Measurements from ENCODE around the gene NELFA. TPM values are rescaled to one million over a fixed set of nuclear protein-coding genes. Genes with fewer than 3 reads are reported as not detected.

NELFA gene
- total RNA-seq, 1 experiment from 2014 or later, result 14.7 TPM

DNA sequence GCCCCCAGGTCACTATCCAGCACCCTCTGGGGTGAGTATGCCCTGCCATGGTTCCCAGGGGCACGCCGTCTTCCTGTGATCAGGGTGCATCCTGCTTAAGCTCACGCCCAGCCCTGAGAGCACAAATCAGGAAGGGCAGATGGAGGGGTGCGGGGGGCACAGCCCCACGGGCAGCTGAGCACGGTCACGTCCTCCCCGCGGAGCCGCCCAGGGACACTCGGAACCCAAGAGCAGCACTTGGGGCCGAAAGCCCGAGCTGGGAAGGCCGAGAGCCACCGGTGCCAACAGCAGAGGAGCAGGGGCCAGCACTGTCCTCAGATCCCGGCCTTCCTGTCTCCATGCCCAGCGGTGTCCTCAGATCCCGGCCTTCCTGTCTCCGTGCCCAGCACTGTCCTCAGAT, 21.5 kb downstream of the NELFA start:
- in situ Hi-C loops (cut with HindIII; ENCODE audit: low pct_unique_long_range_greater_than_20kb, low sequenced_read_pairs), result no loop called here
- no peak for DNase-seq (ENCODE audit: low read depth, low spot score)

DNA sequence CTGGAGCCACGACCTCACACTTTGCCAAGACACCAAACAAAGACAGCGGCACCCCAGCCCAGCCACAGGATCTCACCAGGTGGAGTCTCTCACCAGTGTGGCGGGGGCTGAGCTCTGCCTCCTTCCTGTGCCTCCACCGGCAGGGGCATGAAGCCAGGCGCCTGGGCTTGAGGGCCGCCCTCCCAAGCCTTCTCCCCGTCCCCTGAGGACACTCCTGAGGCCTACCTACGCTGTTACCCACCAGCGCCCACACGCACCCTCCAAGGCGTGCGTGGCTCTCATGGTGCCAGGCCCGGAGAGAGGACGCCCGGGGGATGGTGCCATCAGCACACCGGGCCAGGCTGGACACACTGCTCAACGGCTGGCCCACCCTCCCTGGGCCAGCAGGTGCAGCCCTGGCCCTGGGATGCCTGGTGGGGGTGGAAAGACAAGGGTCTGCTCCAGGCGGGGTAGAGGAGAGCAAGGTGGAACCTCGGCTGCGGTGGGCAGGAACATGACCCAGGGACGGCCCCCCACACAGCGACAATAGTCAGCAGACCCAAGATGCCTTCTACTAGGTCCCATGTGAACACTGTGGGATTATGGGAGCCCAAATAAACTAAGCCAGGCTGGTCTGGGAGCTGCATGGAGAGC, 22.1 kb downstream of the NELFA start:
- in situ Hi-C loops (cut with HindIII; ENCODE audit: low pct_unique_long_range_greater_than_20kb, low sequenced_read_pairs), result no loop called here
- DNase-seq (ENCODE audit: low read depth, low spot score), result no peak

DNA sequence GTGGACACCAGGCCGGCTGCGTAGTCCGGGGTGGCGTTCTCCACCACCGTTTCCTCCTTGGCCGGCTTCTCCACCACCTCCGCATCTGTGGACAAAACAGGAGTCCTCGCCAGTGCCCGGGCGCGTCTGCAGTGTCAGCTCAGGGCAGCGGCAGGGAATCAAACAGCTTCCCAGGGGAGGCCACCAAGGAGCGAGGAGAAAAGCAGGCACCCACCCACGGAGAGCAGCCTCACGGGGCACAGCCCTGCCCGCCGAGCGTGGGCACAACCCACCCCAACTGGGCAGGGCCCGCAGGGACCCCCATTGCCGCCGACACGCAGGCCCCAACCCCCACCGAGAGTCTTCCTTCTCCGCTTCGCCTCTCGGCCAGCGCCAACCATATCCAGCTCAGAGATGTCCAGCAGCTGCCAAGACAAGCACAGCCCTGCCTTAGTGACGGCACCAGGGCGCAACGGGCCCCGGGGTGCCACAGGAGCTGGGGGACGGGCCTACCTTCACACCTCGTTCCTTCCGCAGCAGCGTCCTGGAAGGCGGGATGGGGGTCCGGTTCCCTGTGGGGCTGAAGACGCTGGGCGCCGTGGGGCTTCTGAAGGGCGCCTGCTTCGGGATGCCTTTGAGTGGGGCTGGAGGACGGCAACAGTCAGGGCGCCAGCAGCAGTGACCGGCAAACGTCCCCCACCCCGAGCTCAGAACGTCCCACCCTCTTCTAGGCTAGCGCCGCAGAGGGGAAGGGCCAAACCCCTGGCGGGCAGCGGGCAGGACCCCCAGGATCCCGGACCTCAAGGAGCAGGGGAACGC, 22.8 kb downstream of the NELFA start:
- in situ Hi-C loops (cut with HindIII; ENCODE audit: low pct_unique_long_range_greater_than_20kb, low sequenced_read_pairs), result no loop called here
- DNase-seq (ENCODE audit: low read depth, low spot score), result no peak

DNA sequence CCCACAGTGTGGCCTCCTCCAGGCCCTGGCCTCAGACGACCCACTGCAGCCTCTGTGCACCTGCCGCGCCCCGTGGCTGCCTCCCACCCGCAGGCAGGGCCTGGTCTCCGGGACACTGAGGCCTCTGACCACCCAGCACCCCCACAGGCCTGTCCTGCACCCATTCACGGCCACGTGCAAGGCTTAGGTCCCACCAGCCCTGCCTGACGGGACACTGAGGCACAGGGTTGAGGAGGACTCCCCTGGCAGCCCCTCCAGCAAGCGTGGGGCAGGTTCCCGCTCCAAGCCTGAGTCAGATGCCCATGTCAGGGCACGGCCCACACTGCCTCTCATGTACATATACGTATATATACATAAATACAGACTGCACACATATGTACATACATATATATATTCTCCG, 23.5 kb downstream of the NELFA start:
- in situ Hi-C loops (cut with HindIII; ENCODE audit: low pct_unique_long_range_greater_than_20kb, low sequenced_read_pairs), result no loop called here
- DNase-seq (ENCODE audit: low read depth, low spot score), result no peak

DNA sequence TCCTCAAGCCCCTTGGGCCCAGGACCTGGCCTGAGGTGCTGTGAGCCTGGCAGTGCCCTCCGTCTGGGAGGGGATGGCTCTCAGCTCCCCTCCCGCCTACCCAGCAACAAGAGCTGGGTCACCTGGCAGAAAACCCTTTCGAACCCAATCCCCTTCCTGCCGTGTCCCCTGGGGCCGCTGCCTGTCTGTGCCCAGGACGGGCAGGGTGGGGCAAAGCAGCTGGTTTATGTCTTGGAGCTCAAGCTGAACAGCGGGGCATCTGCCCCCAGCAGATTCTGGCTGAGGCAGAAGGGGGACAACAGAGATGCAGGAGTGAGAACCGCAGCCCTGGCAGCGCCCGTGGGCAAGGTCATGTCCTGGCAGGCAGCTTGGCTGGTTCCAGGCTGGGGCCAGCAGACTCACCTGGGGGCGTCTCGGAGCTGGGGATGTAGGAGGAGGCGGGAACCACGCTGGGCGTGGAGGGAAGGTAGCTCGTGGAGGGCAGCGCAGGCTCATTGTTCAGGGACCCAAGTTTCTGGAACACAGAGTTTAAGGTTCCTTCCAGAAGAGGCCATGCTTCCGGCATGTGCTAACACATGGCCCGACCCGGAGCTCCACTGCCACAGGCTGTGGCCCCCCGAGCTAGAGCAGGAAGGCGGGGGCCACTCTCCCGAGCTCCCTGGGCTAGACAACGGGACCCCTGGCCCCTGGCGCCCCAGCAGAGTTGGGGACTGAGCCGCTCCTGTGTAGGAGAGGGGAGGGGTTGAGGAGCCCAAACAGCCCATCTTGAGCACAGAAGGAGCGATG, 24.2 kb downstream of the NELFA start:
- in situ Hi-C loops (cut with HindIII; ENCODE audit: low pct_unique_long_range_greater_than_20kb, low sequenced_read_pairs), result no loop called here
- no peak for DNase-seq (ENCODE audit: low read depth, low spot score)

DNA sequence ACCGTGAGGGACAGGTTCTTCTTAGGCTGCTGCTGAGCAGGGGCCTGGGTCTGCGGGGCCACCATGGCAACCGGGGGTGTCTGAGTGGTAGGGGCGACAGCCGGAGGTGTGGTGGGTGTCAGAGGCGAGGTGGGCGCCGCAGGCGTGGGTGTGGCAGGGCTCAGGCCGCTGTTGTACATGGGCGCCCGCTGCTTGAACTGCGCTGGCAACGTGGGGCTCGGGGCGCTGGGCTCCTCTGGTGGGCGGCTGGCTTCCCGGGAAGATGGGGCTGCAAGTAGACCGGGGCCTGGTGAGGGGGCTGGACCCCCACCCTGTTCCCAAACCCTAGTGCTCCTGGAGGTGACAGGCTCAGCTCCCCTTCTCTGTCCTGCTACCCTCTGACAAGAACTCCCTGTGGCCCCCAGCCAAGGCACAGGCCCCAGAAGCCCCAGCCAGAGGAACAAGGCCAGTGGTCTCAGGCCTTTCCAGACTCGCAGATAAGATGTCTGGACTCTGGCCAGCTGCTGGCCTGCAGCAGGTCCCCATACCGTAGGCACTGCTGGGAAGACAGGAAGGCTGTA, 24.8 kb downstream of the NELFA start:
- no peak for DNase-seq (ENCODE audit: low read depth, low spot score)
- in situ Hi-C loops (cut with HindIII; ENCODE audit: low pct_unique_long_range_greater_than_20kb, low sequenced_read_pairs), result no loop called here

DNA sequence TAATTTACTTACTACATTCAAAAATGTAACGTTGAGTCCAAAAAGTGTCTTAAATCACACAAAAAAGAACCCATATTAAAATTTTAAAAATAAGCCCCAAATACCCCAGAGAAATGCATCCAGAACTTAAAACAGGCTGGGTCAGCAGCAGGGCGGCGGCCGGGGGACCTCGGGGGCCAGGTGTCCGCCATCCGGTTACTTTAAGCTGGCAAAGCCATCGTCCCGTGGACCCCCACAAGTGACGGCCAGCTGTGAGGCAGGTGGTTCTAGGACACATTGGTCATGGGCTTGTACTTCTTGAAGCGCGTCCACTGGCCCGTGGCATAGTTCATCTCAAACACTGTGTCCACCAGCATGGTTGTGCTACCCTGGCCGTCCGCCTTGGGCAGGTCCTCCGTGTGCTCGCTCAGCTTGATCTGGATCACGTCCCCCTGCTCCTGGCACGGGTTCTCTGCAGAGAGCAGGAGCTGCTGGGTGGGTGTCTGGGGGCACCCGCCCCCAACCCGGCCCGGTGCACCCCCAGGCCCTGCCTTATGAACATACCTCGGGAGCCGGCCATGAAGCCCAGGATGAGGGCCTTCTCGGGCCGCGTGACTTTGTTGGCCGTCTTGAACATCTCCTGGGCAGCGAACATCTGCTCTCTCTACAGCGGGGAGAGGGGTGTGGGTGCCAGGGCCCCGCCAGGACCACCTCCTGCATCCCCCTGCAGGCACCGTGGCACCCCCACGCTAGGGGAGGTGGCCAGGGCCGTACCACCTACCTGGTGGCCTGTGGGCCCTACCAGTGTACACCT, 25.5 kb downstream of the NELFA start:
- DNase-seq (ENCODE audit: low read depth, low spot score), result no peak
- in situ Hi-C loops (cut with HindIII; ENCODE audit: low pct_unique_long_range_greater_than_20kb, low sequenced_read_pairs), result no loop called here

DNA sequence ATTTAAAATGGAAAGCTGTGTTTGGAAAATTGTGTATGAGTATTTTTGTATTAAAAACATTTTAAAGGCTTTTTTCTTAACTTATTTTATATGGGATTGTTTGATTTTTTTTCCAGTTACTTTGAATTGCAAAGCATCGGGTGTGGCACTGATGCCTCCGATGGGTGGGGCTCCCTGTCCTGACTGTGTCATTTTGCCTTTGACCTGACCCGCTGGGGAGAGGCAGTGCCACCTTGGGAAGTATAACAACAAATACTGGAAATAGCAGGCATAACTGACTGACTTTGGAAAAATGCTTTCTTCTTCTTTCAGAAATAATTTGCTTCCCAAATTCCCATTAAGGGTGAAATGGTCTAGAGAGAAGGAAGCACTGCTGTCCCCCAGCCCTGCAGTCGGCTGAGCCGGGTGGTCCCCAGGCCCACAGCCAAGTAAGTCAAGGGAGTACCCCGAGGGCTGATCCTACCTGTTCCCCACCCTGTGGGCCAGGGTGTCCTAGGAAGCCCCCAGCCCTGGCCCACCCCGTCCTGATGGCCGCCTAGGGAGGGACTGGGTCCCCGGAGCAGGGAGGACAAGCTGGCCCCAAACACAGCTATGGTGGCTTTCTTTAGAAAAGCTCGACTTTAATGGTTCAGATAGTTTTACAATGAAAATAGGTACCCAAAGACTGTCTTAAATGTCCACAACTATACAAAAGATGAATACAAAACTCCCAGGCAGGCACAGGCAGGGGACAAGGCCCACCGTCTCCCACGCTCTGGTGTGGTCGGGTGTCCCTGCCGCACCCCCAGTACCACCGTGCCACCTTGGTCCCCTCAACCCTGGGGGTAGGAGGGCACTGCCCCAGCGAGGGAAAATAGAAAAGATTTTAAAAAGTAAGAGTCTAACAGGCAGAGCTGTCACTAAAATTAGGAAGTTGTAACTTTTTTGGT, 26.4 kb downstream of the NELFA start:
- DNase-seq (ENCODE audit: low read depth, low spot score), result no peak
- in situ Hi-C loops (cut with HindIII; ENCODE audit: low pct_unique_long_range_greater_than_20kb, low sequenced_read_pairs), result no loop called here

DNA sequence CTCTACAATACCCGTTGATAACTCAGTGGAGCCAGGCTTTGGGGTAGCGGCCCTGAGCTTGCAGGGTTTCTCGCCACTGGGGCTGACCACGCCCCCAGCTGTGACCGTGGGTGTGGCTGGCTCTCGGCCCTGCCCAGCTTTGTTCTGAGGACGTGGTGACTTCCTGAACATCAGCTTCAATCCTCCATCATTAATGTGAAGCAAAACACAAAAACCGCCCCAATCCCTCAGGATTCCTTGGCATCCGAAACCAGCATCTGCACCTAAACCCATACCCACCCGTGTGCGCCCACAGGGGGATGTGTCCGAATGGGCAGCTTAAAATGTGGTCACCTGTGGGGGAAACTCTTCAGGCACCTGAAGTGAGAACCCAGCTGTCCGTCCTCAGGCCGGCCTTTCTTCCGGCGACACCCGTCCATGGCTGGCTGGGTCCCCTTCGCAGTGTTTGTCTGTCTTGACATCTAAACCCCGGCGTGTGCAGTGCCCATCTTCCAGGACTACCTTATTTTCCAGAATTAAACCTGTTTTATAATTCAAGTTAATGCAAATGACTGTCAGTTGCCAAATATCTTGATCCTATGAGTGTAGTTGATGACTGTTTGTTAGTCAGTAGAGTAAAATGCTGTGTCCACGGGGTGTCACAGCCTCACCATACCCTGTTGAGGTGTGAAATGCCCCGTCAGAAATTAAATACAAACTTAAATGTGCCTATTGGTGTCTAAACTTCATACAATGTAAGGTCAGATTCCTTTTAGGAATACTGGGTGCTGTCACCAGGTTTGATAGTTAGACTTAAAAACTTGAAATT, 27.3 kb downstream of the NELFA start:
- peak; percentile 17 for DNase-seq (ENCODE audit: low read depth, low spot score)
- in situ Hi-C loops (cut with HindIII; ENCODE audit: low pct_unique_long_range_greater_than_20kb, low sequenced_read_pairs), result no loop called here

DNA sequence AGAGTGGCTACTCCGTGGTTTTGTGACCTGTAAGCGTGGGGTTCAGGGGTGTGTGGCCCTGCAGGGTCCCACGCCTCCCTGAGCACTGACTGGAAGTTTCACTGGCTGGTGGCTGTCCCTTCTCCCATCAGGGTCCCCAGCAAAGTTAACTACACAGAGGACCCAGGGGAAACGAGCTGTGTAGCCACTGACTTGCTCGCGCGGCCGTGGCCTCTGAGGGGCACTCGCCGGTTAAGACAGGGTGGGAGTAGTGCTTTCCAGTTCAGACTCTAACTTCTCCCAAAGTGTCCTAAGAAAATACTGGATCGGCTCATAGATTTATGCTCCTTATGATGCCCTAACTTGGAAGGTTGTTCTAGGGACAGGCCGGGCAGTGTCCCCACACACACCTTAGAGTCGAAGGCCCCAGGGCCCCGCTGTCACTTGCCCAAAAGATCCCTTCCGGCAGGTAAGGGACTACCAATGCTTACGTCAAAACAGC, 28.2 kb downstream of the NELFA start:
- no peak for DNase-seq (ENCODE audit: low read depth, low spot score)
- in situ Hi-C loops (cut with HindIII; ENCODE audit: low pct_unique_long_range_greater_than_20kb, low sequenced_read_pairs), result no loop called here

DNA sequence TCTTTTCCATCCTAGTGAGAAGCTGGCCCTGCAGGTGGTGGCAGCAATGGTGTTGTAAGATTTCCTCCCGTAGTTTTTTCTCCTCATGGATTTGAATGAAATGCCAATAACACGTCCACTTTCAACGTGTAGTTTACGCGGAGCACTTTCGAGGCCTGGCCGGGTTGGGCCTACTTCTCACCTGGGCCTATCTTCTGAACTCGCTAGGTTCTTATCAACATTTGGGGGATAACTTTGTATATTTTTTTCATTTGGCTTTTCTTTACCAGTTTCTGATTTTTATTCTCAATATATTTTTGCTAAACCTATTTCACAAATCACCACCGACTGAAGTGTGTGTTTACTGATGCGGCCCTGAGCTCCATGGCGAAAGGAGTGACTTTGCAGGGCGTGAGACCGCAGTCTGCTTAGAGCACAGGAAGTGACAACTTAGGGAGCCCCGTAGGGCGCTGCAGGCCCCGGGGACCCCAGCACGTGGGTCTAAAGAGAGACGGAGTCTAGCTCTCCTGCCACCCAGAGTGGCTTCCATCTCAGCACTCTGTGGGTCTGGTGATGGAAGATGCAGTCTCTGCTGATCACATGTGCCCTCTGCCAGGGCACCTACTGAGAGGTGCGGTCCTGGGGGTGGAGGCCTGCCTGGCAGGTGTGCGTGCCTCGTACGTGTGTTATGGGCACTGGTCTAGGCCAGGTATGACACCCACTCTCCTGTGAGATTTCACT, 29.1 kb downstream of the NELFA start:
- in situ Hi-C loops (cut with HindIII; ENCODE audit: low pct_unique_long_range_greater_than_20kb, low sequenced_read_pairs), result no loop called here
- DNase-seq (ENCODE audit: low read depth, low spot score), result no peak

DNA sequence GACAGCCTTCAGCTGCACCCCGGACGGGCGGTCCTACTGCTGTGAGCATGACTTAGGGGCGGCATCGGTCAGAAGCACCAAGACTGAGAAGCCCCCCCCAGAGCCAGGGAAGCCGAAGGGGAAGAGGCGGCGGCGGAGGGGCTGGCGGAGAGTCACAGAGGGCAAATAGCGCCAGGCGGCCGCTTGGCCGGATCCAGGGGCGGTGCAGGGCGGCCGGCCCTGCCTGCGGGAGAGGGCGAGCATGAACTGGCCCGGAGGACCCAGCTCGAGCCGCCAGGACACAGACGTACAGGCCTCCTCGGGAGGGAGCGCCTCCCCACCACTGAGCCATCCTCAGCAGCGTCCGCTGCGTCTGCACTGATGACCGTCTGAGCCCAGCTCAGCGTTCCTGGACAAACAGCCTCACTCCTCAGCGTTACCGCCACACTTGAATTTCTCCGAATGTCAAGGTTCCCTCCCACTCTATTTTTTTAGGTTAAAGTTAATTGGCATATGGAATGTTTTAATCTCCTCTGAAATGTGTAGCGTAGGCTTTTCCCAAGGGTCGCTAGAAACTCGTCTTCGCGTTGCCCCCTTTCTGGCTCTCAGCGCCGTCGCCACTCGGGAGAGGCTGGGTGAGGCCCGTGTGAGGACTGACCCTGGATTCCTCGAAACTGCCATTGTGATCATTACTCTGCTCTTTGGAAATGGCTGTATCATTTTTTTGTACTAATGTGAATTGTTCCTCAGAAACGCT, 29.9 kb downstream of the NELFA start:
- no peak for DNase-seq (ENCODE audit: low read depth, low spot score)
- in situ Hi-C loops (cut with HindIII; ENCODE audit: low pct_unique_long_range_greater_than_20kb, low sequenced_read_pairs), result no loop called here

DNA sequence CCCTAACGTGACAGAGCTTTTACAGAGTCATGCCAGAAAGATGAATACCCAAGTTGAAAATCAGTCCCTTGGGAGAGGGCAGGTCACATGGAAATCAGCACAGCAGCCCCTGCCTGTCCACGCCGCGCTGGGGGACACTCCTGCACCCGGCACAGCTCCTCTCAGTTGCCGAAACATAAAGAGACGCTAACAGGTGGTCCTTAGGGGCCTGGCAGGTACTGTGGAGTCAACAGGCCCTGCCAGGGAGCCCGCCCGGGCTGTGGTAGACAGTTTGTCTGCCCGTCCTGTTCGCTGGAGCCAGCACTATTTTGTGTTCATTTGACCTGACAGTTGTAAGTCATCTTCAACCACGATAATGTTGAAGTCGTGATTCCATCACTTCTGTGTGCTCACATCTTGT, 30.5 kb downstream of the NELFA start:
- no peak for DNase-seq (ENCODE audit: low read depth, low spot score)
- in situ Hi-C loops (cut with HindIII; ENCODE audit: low pct_unique_long_range_greater_than_20kb, low sequenced_read_pairs), result no loop called here

DNA sequence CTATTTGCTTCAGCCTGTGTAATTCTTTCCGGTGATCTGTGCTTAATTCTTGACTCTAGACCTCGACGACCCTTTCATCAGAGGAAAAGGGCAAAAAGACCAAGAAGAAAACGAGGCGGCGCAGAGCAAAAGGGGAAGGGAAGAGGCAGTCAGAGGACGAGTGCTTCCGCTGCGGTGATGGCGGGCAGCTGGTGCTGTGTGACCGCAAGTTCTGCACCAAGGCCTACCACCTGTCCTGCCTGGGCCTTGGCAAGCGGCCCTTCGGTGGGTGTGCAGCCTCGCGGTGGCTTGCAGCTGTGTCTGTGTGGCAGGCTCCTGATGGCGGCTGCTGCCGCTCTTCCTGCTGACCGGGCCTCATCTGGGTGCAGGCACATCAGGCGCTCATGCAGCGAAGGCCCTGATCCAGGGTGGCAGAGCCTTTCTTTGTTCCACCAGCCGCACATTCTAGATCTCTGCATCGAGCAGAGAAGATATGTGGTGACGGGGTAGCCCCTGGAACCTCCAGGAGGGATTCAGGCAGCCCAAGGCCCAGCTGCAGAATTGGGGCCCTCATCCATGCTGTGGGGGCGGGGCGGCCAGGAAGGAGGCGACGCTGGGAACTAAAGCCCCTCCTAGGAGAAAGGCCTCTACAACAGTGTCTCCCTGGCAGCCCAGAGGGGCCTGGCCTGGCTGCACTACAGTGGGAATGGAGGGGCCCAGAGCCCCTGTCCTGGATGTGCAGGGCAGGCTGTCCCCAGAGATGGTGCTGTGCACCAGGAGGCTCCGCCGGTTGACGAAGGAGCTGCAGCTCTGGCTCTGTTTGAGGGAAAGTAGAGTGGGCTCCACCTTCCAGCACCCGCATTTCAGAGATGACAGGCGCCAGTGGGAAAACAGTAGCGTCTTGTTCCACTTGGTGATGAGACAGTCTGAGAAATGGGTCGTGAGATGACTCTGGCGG, 32.1 kb downstream of the NELFA start:
- DNase-seq (ENCODE audit: low read depth, low spot score), result no peak
- in situ Hi-C loops (cut with HindIII; ENCODE audit: low pct_unique_long_range_greater_than_20kb, low sequenced_read_pairs), result no loop called here

Data from SK-MEL-5 (cell line).